HG03378 (cell line): Measurements from ENCODE around the gene PLVAP.

ENCODE experiments used
- ATAC-seq: cut with Tn5 transposase; IDR thresholded peaks from one replicate; pipeline ENCODE4 v1.9.1; 2021; ENCODE audit warnings: mild to moderate bottlenecking, moderate library complexity; ENCODE audit not compliant: unreplicated experiment

Gene PLVAP

GRCh38 chr19:17324357-17325114 lies 52.6 kb downstream of the PLVAP start:
- ATAC-seq: no peak

DNA sequence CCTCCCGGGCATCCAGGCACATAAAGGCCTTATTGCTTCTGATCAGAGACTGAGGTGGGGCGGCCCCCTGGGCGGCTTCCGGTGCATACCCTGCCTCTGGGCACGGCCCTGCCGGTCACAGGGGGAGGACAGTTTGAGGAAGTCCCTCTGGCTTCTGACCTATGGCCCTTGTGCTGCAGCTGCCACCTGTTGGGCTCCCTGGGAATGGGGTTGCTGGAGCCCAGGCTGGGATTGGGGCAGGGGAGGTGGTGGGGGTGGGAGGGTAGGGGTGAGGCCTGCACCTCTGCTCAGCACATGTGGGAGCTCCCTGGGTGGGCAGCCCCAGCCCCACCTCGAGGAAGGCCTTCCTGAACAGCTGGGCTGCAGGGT lies 53.2 kb downstream of the PLVAP start:
- no peak for ATAC-seq

GRCh38 chr19:17323300-17323963 lies 53.7 kb downstream of the PLVAP start:
- no peak for ATAC-seq

GRCh38 chr19:17322854-17323253 lies 54.3 kb downstream of the PLVAP start:
- no peak for ATAC-seq

GRCh38 chr19:17321655-17322489 lies 55.3 kb downstream of the PLVAP start:
- ATAC-seq: no peak

- no peak for ATAC-seq
These were observed 56.7 kb downstream of the PLVAP start for GRCh38 chr19:17320435-17320834.

DNA sequence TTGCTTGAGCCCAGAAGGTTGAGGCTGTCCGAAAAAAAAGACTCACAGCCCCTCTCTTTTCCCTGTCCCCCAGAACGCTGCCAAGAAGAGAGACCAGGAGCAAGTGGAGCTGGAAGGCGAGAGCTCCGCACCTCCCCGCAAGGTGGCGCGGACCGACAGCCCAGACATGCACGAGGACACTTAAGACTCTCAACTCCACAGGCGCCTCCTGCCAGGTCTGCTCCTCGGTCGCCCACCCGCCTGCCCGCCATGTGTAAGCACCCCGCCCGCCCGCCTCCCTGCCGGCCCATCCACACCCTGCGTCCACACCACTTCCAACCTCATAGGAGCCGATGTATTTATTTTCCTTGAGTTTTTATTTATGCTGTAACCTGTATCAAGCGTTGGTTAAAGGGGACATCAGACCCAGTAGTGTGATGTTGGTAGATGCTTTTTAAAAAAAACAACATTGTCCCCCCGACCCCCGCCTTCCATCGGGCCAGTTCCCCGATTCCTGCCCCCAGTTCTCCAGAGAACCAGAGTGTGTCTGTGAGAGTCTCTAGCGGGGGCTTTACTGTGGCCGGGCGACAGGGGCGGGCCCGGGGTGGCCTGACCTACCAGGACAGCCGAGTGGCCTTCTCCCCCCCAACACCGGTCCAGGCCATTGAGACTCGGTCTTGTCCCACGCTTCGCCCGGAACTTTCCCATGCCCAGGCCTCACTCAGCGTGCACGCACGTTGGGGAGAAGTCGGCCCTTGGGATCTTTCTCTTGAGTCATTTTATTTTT lies 57.5 kb downstream of the PLVAP start:
- ATAC-seq: no peak

DNA sequence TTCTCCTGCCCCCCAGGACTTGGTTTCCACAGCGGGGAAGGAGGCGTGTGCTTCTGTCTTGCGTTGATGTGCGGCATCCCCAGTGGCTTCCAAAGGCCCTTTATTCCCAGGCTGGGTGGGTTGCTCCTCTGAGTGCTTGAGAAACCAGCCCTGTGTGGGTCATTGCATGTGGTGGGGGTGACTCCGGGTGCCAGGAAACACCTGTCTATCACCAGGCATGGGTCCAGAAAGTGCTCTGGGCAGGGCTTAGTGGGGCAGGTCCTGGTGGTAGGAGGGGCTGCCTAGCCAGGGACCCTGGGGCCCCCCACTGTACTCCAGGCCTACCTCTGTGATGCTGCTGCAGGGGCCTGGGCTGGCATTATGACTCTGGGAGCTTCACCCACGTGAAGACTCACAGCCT lies 58.2 kb downstream of the PLVAP start:
- no peak for ATAC-seq

GRCh38 chr19:17314007-17314593 lies 63.0 kb downstream of the PLVAP start:
- no peak for ATAC-seq

DNA sequence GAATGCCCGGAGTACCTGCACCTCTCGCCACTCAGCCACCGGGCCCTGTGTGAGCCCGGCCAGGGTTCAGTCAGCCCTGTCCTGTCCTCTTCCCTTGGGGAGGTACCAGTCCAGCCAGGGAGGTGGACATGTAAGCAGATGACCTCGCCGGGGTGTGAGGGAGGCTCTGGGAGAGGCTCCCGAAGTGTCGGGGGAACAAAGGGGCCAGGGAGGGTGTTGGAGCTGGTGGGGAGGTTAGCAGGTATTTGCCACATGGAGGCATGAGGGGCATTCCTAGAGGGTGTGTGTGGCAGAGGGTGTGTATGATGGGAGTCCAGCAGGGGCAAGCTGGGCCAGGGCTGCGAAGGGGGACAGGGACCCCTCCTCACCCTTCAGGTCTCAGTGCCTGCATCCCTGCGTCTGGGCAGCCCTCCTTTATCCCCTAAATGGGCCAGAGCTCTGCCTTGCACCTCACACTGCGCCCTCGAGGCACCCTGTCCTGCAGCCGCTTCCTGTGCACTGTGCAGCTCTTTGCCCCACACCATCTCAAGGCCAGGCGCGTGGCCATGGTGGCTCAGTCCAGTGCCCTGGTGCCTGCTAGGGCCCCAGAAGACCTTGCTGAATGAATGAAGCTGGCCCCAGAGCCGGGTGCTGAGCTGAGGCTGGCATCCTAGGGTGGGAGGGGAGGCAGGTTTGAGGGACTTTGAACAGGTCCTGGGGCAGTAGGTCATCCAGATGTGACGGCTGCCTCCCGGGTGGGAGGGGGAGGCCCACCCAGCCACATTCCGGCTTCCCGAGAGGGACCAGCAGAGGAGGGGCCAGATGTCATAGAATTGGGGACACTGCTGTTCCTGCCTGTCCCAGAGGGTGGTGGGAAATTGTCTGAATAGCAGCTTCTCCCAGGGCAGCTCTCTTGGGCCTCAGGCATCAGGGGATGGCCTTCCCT lies 64.7 kb downstream of the PLVAP start:
- ATAC-seq: no peak

DNA sequence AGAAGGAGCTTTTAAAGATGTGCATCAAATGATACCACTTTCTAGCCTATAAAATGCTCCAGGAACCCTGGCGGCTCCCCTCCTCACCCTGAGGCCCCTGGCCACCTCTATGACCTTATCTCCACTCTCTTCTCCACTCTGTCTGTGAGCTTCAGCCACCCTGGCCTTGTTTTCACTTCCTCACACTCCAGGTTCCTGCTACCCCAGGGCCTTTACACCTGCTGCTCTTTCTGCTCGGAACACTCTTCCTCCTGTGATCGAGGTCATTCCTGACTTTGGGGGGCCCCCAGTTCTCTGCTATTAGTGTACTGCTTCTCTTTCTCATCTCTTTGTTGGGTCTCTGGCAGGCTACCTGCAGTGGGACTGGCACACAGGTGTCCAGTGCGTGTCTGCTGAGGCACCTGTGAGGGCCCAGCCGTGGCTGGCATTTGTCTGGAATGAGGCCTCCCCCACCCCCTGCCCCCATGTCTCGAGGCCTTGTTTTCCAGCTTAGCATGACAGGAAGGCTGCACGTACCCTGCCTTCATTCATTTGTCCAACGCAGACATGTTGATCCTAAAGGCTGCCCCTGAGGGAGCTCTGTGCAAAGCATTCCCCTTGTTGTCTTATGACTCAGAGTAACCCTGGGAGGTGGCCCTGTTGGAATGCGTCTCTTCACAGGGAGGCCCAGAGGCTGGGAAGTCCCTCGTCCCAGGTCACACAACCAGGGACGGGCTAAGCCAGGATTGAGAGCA lies 65.5 kb downstream of the PLVAP start:
- ATAC-seq: no peak

- no peak for ATAC-seq
These were observed 67.1 kb downstream of the PLVAP start for GRCh38 chr19:17309965-17310461.

GRCh38 chr19:17309198-17309964 lies 67.8 kb downstream of the PLVAP start, which contains the start of gene DDA1:
TSS of gene DDA1 (plus strand) at chr19:17309563. CDS start at chr19:17309655, 92 bp downstream.
- peak; percentile 58 for ATAC-seq

GRCh38 chr19:17307876-17308377 lies 69.2 kb downstream of the PLVAP start:
- ATAC-seq: no peak

GRCh38 chr19:17306285-17306714 lies 70.8 kb downstream of the PLVAP start:
- no peak for ATAC-seq

GRCh38 chr19:17305517-17306284 lies 71.4 kb downstream of the PLVAP start, which contains the start of gene MRPL34:
TSS of gene MRPL34 (plus strand) at chr19:17305872. CDS start at chr19:17305893, 21 bp downstream.
- peak; percentile 62 for ATAC-seq

DNA sequence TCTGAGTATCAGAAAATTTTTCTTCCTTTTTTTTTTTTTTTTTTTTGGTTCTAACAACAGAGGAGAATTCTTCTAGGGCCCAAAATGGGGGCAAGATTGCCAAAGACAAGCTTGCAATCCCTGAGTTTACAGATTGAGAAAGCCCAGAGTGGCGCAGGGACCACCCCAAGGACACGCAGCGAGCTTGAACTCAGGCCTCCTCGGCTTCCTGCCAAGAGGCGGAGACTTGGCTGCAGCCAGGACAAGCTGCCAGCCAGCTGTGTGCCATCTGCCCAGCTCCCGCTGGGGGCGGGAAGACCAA lies 72.0 kb downstream of the PLVAP start:
- ATAC-seq: no peak
